Activated CD4-positive, alpha-beta T cell treated with anti-CD3 and anti-CD28 coated beads, Interleukin-2, amount 50 U/mL, for 24 hours (primary cell): Measurements from ENCODE around the gene APLP1.
"Not testable (repeated sequence)": the region's sequence is repeated elsewhere in the genome, so short reads cannot be mapped to it uniquely, and the experiment has no call there.

Source experiments
- DNase-seq, 2 donors: peaks; one replicate each; pipeline ENCODE4 v3.0.0-alpha.2; 2020; ENCODE audit warnings: low read depth in 1 of 2, low spot score in 1 of 2

Gene APLP1

DNA sequence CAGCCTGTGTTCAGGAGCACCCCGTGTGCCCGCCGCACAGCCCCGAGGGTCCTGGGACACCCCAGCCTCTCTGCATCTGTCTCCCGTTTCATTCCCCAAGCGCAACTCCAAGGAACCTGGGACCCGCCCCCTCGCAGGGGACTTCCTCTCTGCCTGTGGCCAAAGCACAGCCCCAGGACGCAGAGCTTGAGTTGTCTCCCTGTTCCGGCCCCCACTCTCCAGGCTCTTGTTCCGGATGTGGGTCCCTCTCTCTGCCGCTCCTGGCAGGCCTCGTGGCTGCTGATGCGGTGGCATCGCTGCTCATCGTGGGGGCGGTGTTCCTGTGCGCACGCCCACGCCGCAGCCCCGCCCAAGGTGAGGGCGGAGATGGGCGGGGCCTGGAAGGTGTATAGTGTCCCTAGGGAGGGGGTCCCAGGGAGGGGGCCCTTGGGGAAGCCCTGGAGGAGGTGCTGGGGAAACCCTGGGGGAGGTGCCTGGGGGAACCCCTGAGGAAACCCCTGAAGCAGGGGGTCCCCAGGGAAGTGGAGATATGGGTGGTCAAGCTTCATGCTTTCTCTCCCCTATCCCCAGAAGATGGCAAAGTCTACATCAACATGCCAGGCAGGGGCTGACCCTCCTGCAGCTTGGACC, 35.3 kb downstream of the APLP1 start:
- peak; percentile 59 to 76 for DNase-seq

DNA sequence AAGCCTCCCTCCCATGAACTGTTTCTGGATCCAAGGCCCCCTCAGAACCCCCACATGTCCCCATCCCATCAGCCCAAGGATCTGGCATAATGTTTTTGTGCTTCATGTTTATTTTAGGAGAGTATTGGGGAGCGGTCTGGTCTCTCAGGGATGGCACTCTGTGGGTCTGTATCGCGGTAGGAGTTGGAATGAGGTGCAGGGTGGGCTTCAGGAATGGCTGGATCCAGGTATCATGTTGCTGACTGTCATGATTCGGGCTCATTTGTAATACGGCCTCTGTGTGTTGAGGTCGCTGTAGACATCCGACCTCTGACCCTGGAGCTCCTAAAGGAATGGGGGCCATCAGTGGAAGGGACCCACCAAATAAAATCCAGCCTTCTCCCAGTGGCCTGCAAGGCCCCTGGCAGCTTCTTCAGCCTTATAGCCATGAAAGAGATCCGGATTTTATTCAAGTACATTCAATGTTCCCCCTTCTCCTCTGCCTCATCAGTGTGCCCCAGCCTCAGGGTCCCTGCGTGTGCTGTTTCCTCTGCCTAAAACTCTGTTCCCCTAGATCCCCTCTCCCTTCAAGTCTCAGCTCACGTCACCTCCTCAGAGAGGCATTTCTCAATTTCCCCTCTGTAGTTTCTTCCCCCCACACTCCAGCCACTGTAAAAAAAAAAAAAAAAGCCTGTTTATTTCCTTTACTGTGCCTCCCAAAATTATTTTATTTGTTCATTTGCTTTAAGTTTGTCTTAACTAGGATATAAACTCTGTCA, 36.1 kb downstream of the APLP1 start:
- DNase-seq: no peak

DNA sequence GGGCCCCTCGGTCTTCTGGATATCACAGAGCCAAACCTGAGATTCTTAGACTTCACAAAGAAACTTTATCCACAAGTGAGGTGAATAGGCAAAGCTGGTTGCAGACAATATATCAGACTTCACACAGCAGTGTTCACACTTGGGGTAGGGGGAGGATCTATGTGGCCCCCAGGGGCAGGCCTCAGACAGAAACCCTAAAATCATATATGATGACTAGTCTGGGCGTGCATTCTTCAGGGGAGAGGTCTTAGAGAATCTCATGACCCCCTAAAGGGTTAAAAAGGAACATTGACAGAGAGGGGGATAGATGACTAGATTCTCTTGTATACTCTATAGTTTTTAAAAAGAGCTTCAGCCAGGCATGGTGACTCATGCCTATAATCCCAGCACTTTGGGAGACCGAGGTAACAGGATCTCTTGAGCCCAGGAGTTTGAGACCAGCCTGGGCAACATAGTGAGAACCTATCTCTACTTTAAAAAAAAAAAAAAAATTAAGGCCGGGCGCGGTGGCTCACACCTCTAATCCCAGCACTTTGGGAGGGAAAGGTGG, 36.9 kb downstream of the APLP1 start:
- no peak for DNase-seq

DNA sequence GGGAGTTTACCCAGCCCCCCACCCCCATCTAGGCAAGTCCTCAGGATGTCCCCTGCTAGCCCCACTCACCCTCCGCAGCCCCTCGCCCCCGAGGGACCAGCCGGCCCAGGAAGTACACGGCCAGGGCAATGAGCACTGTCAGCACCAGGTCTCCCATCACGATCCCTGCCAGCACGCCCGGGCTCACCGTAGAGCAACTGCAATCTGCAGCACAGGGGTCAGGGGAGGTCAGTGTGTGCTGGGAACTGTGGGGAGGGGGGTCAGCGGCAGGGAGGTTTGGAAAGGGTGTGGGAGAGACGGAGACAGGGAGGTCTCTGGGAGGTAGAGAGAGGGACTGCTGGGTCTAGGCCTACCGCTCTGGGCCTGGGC, 39.0 kb downstream of the APLP1 start:
- DNase-seq: no peak

DNA sequence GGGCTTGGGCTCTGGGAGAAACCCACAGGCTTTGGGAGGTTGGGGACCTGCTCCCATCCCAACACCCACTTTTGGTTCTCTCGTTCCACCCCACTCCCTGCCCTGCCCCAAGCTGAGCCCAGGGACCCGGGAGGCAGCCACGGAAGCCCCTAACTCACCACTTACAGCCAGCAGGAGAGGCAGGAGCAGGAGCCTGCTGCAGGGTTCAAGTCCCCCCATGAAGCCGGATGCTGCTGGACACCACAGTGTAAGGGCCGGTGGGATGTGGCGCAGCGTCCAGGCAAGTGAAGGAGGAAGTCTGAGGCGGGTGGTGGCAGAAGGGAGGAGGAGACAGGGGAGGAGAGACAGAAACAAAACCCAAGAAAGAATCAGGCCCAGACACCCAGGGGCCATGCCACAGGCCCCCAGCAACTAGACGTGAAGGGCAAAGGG, 39.7 kb downstream of the APLP1 start, which contains the start of gene TYROBP:
Gene TYROBP (minus strand): TSS at position 286 of the 432 bp plus-strand sequence. CDS start 67 bp downstream, at position 219.
- no peak for DNase-seq

DNA sequence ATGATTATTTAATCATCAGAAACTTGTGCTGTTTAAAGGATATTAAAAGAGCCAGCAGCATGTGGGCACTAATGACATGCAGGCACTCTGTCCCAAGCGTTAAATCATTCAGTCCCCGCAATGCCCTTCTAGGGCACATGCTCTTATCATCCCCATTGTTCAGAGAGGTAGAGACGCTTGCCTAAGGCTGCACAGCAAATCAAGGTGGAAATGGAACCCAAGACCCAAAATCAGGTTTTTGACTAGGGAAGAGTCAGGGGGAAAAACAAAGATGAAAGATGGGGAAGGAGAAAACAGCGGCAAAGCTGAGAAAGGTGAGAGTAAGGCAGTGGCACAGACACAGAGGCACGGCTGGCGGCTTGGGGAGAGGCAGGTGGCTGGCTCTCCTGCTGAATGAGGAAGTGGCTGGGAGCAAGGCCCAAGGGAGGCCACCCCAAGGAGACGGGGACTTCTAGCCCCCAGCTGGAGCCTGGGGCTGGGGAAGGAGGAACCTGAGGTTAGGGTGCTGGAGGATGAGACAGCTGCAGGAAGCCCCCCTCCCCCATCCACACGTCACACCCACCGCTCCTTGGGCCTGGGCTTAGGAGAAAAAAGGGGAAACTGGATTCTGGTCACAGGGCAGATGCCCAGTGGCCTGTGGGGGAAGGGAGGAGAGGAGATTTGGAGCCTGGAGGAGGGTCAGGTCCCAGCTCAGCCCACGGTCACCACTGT, 40.8 kb downstream of the APLP1 start:
- DNase-seq: no peak

DNA sequence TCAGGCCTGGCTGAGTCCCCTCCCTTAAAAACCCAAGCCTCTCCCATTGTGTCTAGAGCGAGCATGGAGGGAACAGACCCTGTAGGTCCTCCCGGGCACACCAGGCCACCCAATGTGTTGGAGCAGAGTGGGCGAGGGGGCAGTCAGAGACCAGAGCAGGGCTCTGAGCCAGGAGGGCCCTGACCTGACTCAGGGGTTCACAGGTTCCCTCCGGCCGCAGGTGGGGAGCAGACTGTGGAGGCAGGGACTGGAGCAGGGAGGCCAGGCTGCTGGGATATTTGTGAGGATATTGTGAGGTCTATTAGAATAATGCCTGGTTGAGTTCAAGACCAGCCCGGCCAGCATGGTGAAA, 41.3 kb downstream of the APLP1 start:
- no peak for DNase-seq

DNA sequence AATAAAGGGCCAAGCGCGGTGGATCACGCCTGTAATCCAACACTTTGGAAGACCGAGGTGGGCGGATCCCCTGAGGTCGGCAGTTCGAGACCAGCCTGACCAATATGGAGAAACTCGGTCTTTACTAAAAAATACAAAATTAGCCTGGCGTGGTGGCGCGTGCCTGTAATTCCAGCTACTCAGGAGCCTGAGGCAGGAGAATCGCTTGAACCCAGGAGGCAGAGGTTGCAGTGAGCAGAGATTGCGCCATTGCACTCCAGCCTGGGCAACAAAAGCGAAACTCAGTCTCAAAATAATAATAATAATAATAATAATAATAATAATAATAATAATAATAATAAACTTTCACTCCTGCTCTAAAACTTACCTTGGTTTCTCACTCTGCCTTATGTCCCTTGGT, 42.0 kb downstream of the APLP1 start:
- DNase-seq: not testable (repeated sequence)

DNA sequence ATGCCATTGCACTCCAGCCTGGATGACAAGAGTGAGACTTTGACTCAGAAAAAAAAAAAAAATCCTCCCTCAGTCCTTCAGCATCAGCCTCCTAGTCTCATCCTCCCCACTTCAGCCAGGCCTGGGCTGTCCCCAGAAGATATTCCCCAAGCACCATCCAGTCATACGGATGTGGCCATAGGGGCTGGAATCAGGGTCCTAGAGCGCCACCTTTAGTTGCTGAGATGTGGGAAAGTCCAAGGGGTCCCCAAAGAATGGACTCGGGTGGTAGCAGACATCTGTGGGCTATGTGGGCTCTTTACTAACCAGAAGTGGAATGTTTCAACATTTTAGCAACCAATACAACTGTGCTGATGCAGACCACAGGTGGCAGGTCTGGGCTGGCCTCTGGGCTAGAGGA, 42.8 kb downstream of the APLP1 start:
- no peak for DNase-seq

DNA sequence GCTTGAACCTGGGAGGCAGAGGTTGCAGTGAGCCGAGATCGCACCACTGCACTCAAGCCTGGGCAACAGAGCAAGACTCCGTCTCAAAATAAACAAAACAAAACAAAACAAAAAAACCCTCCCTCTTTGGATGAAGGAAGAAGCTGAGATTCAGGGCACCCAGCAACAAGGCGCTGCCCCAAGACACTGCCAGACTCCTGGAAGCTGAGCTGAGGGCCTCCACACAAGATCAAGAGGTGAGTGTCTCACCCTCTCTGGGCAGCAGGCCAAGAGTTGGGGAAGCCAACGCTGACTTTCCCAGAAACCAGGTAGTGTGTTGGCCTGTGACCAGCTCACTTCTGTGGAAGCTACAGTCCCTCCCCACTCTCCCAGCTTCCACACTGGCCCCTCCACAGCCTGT, 43.4 kb downstream of the APLP1 start:
- DNase-seq: no peak

DNA sequence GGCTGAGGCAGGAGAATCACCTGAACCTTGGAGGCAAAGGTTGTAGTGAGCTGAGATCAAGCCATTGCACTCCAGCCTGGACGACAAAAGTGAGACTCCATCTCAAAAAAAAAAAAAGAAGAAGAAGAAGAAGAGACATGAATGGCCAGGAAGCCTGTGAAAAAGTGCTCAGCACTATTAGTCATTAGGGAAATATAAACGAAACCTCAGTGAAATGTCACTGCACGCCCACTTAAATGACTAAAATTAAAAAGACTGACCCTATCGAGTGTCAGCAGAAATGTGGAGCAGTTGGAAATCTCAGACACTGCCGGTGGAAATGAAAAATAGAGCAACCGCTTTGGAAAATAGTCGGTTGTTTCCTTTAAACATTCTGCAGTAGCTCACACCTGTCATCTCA, 45.2 kb downstream of the APLP1 start:
- DNase-seq: no peak

DNA sequence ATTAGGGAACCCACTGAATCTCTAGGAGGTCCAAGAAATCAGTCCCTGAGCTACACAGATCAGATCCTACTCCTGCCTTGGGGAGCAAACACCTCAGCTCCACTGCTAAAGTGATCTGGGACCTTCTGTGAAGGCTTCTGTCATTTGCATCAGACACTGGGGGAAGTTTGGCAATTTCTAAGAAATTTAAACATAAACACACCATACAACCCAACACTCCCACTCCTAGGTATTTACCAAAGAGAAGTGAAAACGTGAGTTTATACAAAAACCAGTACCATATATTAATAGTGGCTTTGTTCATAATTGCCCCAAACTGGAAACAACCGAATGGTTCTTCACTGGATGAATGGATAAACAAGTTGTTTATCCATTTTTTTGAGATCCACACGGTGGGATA, 47.1 kb downstream of the APLP1 start:
- DNase-seq: no peak

DNA sequence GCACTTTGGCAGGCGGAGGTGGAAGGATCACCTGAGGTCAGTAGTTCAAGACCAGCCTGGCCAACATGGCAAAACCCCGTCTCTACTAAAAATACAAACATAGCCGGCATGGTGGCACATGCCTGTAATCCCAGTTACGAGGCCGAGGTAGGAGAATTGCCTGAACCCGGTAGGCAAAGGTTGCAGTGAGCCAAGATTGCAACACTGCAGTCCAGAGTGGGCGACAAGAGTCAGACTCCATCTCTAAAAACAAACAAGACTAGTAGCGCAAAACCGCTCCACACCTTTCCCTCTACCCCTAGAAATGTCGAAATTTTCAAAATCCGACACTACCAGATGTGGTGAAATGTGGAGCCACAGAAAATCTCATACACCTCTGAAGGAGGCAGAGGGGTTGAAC, 50.9 kb downstream of the APLP1 start:
- DNase-seq: no peak

DNA sequence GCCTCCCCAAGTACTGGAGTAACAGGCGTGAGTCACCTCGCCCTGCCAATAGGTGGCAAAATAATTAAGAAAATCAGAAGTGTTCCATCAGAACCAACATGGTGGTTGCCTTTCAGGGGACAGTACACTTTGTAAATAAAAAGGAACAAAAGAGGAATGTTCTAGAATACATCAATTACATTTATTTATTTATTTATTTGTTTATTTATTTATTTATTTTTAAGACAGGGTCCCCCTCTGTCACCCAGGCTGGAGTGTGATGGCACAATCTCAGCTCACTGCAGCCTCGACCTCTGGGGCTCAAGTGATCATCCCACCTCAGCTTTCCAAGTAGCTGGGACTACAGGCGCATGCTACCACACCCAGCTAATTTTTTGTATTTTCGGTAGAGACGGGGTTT, 52.6 kb downstream of the APLP1 start:
- no peak for DNase-seq

DNA sequence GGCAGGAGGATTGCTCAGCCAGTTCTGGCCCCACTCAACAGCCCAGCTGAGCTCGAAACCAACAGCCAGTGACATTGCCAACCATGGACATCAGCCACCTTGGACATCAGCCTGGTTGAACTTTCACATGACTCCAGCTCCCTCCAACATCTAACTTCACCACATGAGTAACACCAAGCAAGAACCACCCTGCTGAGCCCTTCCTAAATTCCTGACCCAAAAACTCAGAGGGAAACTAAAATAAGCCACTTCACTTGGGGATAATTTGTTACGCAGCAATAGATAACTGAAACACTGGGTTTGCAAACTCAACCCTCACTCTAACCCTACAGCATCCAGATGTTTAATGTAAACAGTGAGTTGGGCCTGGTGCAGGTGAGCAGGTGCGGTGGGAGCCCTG, 57.1 kb downstream of the APLP1 start:
- DNase-seq: no peak

DNA sequence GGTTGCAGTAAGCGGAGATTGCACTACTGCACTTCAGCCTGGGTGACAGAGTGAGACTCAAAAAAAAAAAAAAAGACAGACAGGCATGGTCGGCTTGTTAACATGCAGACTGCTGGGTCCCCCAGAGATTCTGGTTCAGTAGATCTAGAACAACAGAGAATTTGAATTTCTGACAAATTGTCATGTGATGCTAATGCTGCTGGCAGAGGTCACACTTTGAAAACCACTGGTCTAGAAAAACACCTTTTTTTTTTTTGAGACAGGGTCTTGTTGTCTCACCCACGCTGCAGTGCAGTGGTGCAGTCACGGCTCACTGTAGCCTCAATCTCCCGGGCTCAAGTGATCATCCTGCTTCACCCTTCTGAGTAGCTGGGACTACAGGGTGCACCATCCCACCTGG, 60.1 kb downstream of the APLP1 start:
- no peak for DNase-seq
